Measurements from ENCODE around the gene SH2D4B. TPM values are rescaled to one million over a fixed set of nuclear protein-coding genes. Genes with fewer than 3 reads are reported as not detected.

Gene SH2D4B
- total RNA-seq, 3 donors from 2014 or later: 0.15 to 0.16 TPM; not detected in 1

DNA sequence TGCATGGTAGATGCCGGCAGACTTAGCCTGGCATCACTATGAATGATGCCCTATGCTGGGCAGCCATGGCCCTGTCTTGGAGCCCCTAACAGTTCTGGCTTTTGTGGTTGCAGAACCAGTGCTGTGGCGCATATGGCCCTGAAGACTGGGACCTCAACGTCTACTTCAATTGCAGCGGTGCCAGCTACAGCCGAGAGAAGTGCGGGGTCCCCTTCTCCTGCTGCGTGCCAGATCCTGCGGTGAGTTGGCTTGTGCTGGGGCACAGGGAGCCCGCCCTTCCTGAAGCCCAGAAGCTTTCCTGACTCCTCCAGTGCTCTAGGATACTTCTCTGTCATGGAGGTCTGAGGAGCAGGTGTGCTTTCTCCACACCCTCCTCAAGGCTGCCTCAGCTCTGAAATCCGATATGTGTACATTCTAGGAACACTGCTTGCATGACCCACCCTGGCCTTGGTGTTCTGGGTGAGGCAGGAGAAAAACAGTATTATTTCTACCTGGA lies 25.6 kb upstream of the SH2D4B start:
- no peak for TF ChIP-seq POLR2AphosphoS5 (IDR thresholded peaks at IDR 0.05)
- TF ChIP-seq POLR2A (IDR thresholded peaks at IDR 0.05): no peak
- TF ChIP-seq, protein P1, sequence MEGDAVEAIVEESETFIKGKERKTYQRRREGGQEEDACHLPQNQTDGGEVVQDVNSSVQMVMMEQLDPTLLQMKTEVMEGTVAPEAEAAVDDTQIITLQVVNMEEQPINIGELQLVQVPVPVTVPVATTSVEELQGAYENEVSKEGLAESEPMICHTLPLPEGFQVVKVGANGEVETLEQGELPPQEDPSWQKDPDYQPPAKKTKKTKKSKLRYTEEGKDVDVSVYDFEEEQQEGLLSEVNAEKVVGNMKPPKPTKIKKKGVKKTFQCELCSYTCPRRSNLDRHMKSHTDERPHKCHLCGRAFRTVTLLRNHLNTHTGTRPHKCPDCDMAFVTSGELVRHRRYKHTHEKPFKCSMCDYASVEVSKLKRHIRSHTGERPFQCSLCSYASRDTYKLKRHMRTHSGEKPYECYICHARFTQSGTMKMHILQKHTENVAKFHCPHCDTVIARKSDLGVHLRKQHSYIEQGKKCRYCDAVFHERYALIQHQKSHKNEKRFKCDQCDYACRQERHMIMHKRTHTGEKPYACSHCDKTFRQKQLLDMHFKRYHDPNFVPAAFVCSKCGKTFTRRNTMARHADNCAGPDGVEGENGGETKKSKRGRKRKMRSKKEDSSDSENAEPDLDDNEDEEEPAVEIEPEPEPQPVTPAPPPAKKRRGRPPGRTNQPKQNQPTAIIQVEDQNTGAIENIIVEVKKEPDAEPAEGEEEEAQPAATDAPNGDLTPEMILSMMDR (IDR thresholded peaks at IDR 0.05): no peak
- no peak overlapping the region for H3K4me3 ChIP-seq
- no peak for DNase-seq (ENCODE audit: low spot score in 2 of 2)
- H3K9me3 ChIP-seq: no peaks in the 10 kb centered on the region
- intact Hi-C loops (cut with DNase I; ENCODE audit: low total_unique reads): no loop called here
- no peak overlapping the region for H3K27ac ChIP-seq
- no peaks in the 10 kb centered on the region for H3K27me3 ChIP-seq
- peaks cover 10% of the 10 kb centered on the region for H3K36me3 ChIP-seq
- no peaks in the 10 kb centered on the region for H3K4me1 ChIP-seq

- no peak overlapping the region for H3K4me3 ChIP-seq
- DNase-seq (ENCODE audit: low spot score in 2 of 2): no peak
- H3K36me3 ChIP-seq: peaks cover 10% of the 10 kb centered on the region
- no peaks in the 10 kb centered on the region for H3K27me3 ChIP-seq
- no peak overlapping the region for H3K27ac ChIP-seq
- no peaks in the 10 kb centered on the region for H3K9me3 ChIP-seq
- H3K4me1 ChIP-seq: no peaks in the 10 kb centered on the region
- TF ChIP-seq POLR2A (IDR thresholded peaks at IDR 0.05) (no peak), POLR2AphosphoS5 (IDR thresholded peaks at IDR 0.05) (no peak)
- TF ChIP-seq, protein P1 (IDR thresholded peaks at IDR 0.05): no peak
- intact Hi-C loops (cut with DNase I; ENCODE audit: low total_unique reads): no loop called here
These were observed 24.6 kb upstream of the SH2D4B start for GRCh38 chr10:80513106-80513505.

DNA sequence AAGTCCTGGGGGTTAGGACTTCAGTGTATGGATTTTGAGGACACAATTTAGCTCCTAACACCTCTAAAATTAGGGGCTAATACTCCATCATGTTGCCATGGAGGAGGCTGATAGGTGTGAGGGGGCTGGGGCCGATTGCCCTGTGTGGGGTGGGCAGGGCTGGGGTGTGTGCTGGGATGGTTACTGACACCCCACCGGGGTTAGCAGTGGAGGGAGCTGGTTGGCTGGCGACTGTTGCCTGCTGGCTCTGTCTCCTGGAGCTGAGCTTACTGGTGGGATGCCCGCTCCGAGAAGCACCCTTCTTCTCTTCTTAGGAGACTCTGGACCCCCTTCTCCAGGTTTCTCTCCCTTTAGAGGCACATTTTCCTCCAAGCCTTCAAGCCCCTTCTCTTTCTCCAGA lies 22.2 kb upstream of the SH2D4B start:
- Histone ChIP-seq H3K36me3 (peaks cover 10% of the 10 kb centered on the region), H3K27ac (peak overlapping the region in 1 of 2 donors; percentile 73), H3K27me3 (no peaks in the 10 kb centered on the region), H3K9me3 (no peaks in the 10 kb centered on the region), H3K4me3 (no peak overlapping the region), H3K4me1 (no peaks in the 10 kb centered on the region)
- intact Hi-C loops (cut with DNase I; ENCODE audit: low total_unique reads): no loop called here
- DNase-seq (ENCODE audit: low spot score in 2 of 2): no peak
- TF ChIP-seq POLR2AphosphoS5 (IDR thresholded peaks at IDR 0.05) (no peak), POLR2A (IDR thresholded peaks at IDR 0.05) (no peak)
- TF ChIP-seq, protein P1 (IDR thresholded peaks at IDR 0.05): no peak

- H3K36me3 ChIP-seq: peaks cover 10% of the 10 kb centered on the region
- H3K4me3 ChIP-seq: no peak overlapping the region
- no peaks in the 10 kb centered on the region for H3K9me3 ChIP-seq
- no peak for DNase-seq (ENCODE audit: low spot score in 2 of 2)
- peak overlapping the region in 1 of 2 donors; percentile 28 for H3K27ac ChIP-seq
- TF ChIP-seq POLR2A (IDR thresholded peaks at IDR 0.05) (no peak), POLR2AphosphoS5 (IDR thresholded peaks at IDR 0.05) (no peak)
- TF ChIP-seq, protein P1 (IDR thresholded peaks at IDR 0.05): no peak
- H3K27me3 ChIP-seq: no peaks in the 10 kb centered on the region
- no peaks in the 10 kb centered on the region for H3K4me1 ChIP-seq
- intact Hi-C loops (cut with DNase I; ENCODE audit: low total_unique reads): no loop called here
These were observed 21.8 kb upstream of the SH2D4B start for GRCh38 chr10:80515941-80516340.

DNA sequence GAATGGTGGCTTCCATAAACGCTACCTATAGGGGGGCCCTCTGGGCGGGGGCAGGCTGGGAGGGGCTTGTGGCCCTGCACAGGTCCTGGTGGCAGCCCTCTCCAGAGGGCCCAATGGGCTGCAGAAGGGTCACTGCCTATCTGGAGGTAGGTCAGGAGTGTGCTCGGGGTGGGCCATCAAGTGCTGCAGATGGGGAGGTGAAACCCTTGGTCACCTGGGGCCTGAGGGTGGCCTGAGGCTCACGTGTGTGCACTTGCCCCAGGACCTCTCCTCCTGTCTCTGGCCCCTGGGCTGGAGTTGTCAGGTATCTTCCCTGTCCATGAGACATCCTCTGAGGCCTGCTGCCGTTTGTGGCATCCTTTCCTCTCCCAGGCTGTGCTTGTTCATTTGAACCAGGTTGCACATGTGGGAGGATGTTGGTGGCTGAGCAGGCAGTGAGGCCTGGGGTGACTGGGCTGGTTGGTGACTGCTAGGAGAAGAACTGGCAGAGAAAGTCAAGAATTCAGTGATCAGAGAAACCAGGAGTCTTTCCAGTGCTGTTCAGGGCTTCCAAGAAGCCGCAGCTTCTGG lies 21.1 kb upstream of the SH2D4B start:
- Histone ChIP-seq H3K27me3 (no peaks in the 10 kb centered on the region), H3K4me3 (no peak overlapping the region), H3K27ac (peak overlapping the region in 1 of 2 donors; percentile 59), H3K4me1 (no peaks in the 10 kb centered on the region), H3K9me3 (no peaks in the 10 kb centered on the region), H3K36me3 (peaks cover 10% of the 10 kb centered on the region)
- intact Hi-C loops (cut with DNase I; ENCODE audit: low total_unique reads): no loop called here
- no peak for TF ChIP-seq POLR2AphosphoS5 (IDR thresholded peaks at IDR 0.05)
- TF ChIP-seq, protein P1 (IDR thresholded peaks at IDR 0.05): no peak
- no peak for TF ChIP-seq POLR2A (IDR thresholded peaks at IDR 0.05)
- no peak for DNase-seq (ENCODE audit: low spot score in 2 of 2)

Measured in breast epithelium (tissue), 4 donors.